ENCODE measurements around the gene MINDY4.

Gene MINDY4

GRCh38 chr7:30790356-30790755, 19.1 kb downstream of the MINDY4 start:
- Histone ChIP-seq H3K27me3 (ENCODE audit: insufficient read depth, low read length) (no peaks in the 10 kb centered on the region), H3K36me3 (ENCODE audit: insufficient read depth, low read length) (peaks cover 29% of the 10 kb centered on the region), H3K9me3 (ENCODE audit: low read length) (no peaks in the 10 kb centered on the region), H3K4me1 (ENCODE audit: insufficient read depth, low read length) (no peaks in the 10 kb centered on the region), H3K4me3 (ENCODE audit: low read length) (no peak overlapping the region), H2AFZ (ENCODE audit: low read depth, low read length) (no peak overlapping the region)

DNA sequence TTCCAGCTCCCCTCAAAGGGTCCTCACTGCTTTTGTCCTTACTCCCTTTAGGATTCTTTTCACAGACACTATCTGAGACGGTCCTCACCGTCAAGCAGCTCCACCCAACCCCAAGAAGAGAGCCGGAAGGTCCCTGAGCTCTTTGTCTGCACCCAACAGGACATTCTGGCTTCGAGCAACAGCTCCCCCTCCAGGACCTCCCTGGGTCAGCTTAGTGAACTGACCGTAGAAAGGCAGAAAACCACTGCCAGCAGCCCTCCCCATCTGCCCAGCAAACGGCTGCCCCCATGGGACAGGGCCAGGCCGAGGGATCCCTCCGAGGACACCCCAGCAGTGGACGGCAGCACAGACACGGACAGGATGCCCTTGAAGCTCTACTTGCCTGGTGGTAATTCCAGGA, 19.9 kb downstream of the MINDY4 start:
- no peaks in the 10 kb centered on the region for H3K9me3 ChIP-seq (ENCODE audit: low read length)
- no peak overlapping the region for H3K4me3 ChIP-seq (ENCODE audit: low read length)
- no peaks in the 10 kb centered on the region for H3K4me1 ChIP-seq (ENCODE audit: insufficient read depth, low read length)
- no peaks in the 10 kb centered on the region for H3K27me3 ChIP-seq (ENCODE audit: insufficient read depth, low read length)
- no peak overlapping the region for H2AFZ ChIP-seq (ENCODE audit: low read depth, low read length)
- peaks cover 22% of the 10 kb centered on the region for H3K36me3 ChIP-seq (ENCODE audit: insufficient read depth, low read length)

- H3K9me3 ChIP-seq (ENCODE audit: low read length): no peaks in the 10 kb centered on the region
- no peak overlapping the region for H3K4me3 ChIP-seq (ENCODE audit: low read length)
- peaks cover 7% of the 10 kb centered on the region for H3K36me3 ChIP-seq (ENCODE audit: insufficient read depth, low read length)
- H2AFZ ChIP-seq (ENCODE audit: low read depth, low read length): no peak overlapping the region
- H3K27me3 ChIP-seq (ENCODE audit: insufficient read depth, low read length): no peaks in the 10 kb centered on the region
- no peaks in the 10 kb centered on the region for H3K4me1 ChIP-seq (ENCODE audit: insufficient read depth, low read length)
Measured at GRCh38 chr7:30795161-30795948, 24.1 kb downstream of the MINDY4 start.

GRCh38 chr7:30796105-30796869, 25.1 kb downstream of the MINDY4 start:
- H3K4me3 ChIP-seq (ENCODE audit: low read length): no peak overlapping the region
- H3K27me3 ChIP-seq (ENCODE audit: insufficient read depth, low read length): no peaks in the 10 kb centered on the region
- H3K36me3 ChIP-seq (ENCODE audit: insufficient read depth, low read length): peaks cover 7% of the 10 kb centered on the region
- no peaks in the 10 kb centered on the region for H3K4me1 ChIP-seq (ENCODE audit: insufficient read depth, low read length)
- no peaks in the 10 kb centered on the region for H3K9me3 ChIP-seq (ENCODE audit: low read length)
- no peak overlapping the region for H2AFZ ChIP-seq (ENCODE audit: low read depth, low read length)

DNA sequence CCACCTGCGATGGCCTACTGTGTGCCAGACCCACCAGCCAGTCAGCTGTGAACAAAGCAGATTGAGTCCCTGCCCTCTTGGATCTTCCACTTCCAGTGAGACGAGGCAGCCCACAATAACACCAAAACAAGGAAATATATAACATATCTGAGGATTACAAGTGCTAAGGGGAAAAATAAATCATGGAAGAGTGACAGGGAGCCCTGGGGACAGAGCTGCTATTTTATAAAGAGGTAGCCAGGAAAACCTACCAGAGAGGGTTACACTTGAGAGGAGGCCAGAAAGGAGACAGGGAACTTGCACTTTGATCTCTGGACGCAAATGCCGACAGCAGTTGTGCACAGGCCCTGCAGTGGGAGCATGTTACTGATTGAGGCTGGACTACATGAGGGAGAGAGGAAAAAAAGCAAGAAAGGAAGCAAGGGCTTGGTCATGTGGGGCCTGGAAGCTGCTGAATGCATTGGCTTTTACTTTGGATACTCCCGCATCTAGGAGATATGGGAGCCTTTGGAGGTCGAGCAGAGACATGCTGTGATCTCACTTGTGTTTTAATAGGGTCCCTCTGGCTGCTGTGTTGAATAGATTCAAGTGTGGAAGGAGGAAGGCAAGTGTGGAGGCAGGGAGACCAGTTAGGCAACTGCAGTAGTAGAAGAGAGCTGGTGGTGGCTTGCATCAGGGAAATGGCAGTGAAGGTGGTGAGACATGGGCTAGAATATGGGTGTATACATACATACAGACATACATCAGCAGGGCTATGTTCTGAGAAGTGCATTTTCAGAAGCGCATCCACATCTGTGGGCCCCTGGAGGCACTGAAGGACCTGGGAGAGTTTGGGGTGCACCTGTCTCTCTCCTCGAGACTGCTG, 26.2 kb downstream of the MINDY4 start:
- H3K9me3 ChIP-seq (ENCODE audit: low read length): no peaks in the 10 kb centered on the region
- H3K36me3 ChIP-seq (ENCODE audit: insufficient read depth, low read length): no peaks in the 10 kb centered on the region
- H3K4me3 ChIP-seq (ENCODE audit: low read length): no peak overlapping the region
- H2AFZ ChIP-seq (ENCODE audit: low read depth, low read length): no peak overlapping the region
- H3K27me3 ChIP-seq (ENCODE audit: insufficient read depth, low read length): no peaks in the 10 kb centered on the region
- no peaks in the 10 kb centered on the region for H3K4me1 ChIP-seq (ENCODE audit: insufficient read depth, low read length)

- H3K9me3 ChIP-seq (ENCODE audit: low read length): no peaks in the 10 kb centered on the region
- no peaks in the 10 kb centered on the region for H3K27me3 ChIP-seq (ENCODE audit: insufficient read depth, low read length)
- H3K4me3 ChIP-seq (ENCODE audit: low read length): no peak overlapping the region
- H3K4me1 ChIP-seq (ENCODE audit: insufficient read depth, low read length): no peaks in the 10 kb centered on the region
- no peaks in the 10 kb centered on the region for H3K36me3 ChIP-seq (ENCODE audit: insufficient read depth, low read length)
- no peak overlapping the region for H2AFZ ChIP-seq (ENCODE audit: low read depth, low read length)
Measured at GRCh38 chr7:30799206-30799975, 28.2 kb downstream of the MINDY4 start.

GRCh38 chr7:30799976-30800661, 28.9 kb downstream of the MINDY4 start:
- H3K4me1 ChIP-seq (ENCODE audit: insufficient read depth, low read length): no peaks in the 10 kb centered on the region
- no peaks in the 10 kb centered on the region for H3K36me3 ChIP-seq (ENCODE audit: insufficient read depth, low read length)

DNA sequence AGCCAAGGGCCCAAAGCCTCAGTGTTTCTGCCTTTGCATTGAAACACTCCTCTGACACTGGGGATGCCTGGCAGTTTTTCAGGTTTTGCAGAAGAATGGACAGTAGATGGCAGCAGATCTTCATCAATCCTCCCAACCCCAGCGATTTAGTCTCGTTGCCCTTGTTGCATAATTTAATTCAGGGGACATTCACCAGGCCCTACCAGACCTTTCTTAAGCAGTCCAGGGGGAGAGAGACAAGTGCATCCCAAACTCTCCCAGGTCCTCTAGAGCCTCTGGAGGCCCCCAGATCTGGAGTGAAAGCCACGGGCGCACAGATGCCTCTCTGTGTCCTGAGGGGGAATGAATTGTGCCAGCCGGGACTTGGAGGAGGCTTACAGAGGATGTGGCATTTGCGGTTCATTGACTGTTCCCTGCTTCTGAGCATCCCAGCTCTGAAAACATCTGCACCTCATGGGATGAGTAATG, 29.6 kb downstream of the MINDY4 start:
- Histone ChIP-seq H3K9me3 (ENCODE audit: low read length) (no peaks in the 10 kb centered on the region), H3K36me3 (ENCODE audit: insufficient read depth, low read length) (no peaks in the 10 kb centered on the region), H2AFZ (ENCODE audit: low read depth, low read length) (no peak overlapping the region), H3K27me3 (ENCODE audit: insufficient read depth, low read length) (no peaks in the 10 kb centered on the region), H3K4me1 (ENCODE audit: insufficient read depth, low read length) (no peaks in the 10 kb centered on the region), H3K4me3 (ENCODE audit: low read length) (no peak overlapping the region)

More at GRCh38 chr7:30799976-30800661, 28.9 kb downstream of the MINDY4 start:
- no peaks in the 10 kb centered on the region for H3K27me3 ChIP-seq (ENCODE audit: insufficient read depth, low read length)
- H3K4me3 ChIP-seq (ENCODE audit: low read length): no peak overlapping the region
- no peaks in the 10 kb centered on the region for H3K9me3 ChIP-seq (ENCODE audit: low read length)
- H2AFZ ChIP-seq (ENCODE audit: low read depth, low read length): no peak overlapping the region

- no peak overlapping the region for H2AFZ ChIP-seq (ENCODE audit: low read depth, low read length)
- no peaks in the 10 kb centered on the region for H3K36me3 ChIP-seq (ENCODE audit: insufficient read depth, low read length)
- no peaks in the 10 kb centered on the region for H3K4me1 ChIP-seq (ENCODE audit: insufficient read depth, low read length)
Measured at GRCh38 chr7:30802812-30803211, 31.6 kb downstream of the MINDY4 start.

GRCh38 chr7:30804078-30804661, 33.0 kb downstream of the MINDY4 start:
- H3K27me3 ChIP-seq (ENCODE audit: insufficient read depth, low read length): no peaks in the 10 kb centered on the region
- H3K4me1 ChIP-seq (ENCODE audit: insufficient read depth, low read length): no peaks in the 10 kb centered on the region
- H3K9me3 ChIP-seq (ENCODE audit: low read length): no peaks in the 10 kb centered on the region
- H2AFZ ChIP-seq (ENCODE audit: low read depth, low read length): no peak overlapping the region
- H3K36me3 ChIP-seq (ENCODE audit: insufficient read depth, low read length): no peaks in the 10 kb centered on the region
- no peak overlapping the region for H3K4me3 ChIP-seq (ENCODE audit: low read length)

More at GRCh38 chr7:30802812-30803211, 31.6 kb downstream of the MINDY4 start:
- H3K27me3 ChIP-seq (ENCODE audit: insufficient read depth, low read length): no peaks in the 10 kb centered on the region
- no peaks in the 10 kb centered on the region for H3K9me3 ChIP-seq (ENCODE audit: low read length)
- H3K4me3 ChIP-seq (ENCODE audit: low read length): no peak overlapping the region

DNA sequence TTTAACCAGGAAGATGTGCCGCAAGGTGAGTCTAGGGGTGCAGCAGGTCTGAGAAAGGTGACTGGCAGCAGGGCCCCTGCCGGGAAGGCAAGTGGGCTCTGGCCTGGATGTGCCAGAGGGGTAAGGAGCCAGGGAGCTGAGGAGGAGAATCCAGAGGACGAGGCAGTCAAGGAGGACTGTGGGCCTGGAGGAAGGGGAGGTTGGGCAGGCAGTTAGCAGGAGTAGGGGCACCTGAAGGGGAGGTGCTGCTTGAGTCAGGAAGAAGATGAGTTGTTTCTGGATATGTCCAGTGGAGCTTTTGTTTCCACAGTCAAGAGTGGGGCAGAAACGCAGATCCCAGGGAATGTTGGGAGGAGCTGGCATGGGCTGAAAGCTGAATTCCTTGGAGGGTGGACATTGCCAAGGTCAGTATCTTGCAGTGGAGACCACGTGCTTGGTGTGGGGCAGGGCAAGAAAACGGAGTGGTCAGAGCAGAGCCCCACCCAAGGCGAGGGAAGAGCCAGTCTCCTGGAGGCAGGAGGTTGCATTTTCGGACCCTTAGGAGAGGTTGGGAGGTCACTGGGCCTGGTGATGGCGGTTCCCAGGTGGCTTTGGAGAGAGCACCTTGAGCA, 34.0 kb downstream of the MINDY4 start:
- no peak overlapping the region for H3K4me3 ChIP-seq (ENCODE audit: low read length)
- no peaks in the 10 kb centered on the region for H3K9me3 ChIP-seq (ENCODE audit: low read length)
- no peak overlapping the region for H2AFZ ChIP-seq (ENCODE audit: low read depth, low read length)
- no peaks in the 10 kb centered on the region for H3K4me1 ChIP-seq (ENCODE audit: insufficient read depth, low read length)
- no peaks in the 10 kb centered on the region for H3K36me3 ChIP-seq (ENCODE audit: insufficient read depth, low read length)
- no peaks in the 10 kb centered on the region for H3K27me3 ChIP-seq (ENCODE audit: insufficient read depth, low read length)
